Measurements from ENCODE around the gene ABL1. TPM values are rescaled to one million over a fixed set of nuclear protein-coding genes. Genes with fewer than 3 reads are reported as not detected.
"Not testable (repeated sequence)": the region's sequence is repeated elsewhere in the genome, so short reads cannot be mapped to it uniquely, and the experiment has no call there.

Gene ABL1
- polyA plus RNA-seq, 3 donors: 73.8 to 75.8 (median 73.9) TPM

GRCh38 chr9:130900701-130901497 lies 65.8 kb downstream of the ABL1 start:
- DNase-seq (ENCODE audit: low read depth in 3 of 3, low spot score in 2 of 3): no peak

- no peak for DNase-seq (ENCODE audit: low read depth in 3 of 3, low spot score in 2 of 3)
Measured at GRCh38 chr9:130901498-130902203, 66.6 kb downstream of the ABL1 start.

- no peak for DNase-seq (ENCODE audit: low read depth in 3 of 3, low spot score in 2 of 3)
Measured at GRCh38 chr9:130902204-130903185, 67.4 kb downstream of the ABL1 start.

GRCh38 chr9:130903194-130904069 lies 68.4 kb downstream of the ABL1 start:
- DNase-seq (ENCODE audit: low read depth in 3 of 3, low spot score in 2 of 3): no peak

GRCh38 chr9:130904070-130905044 lies 69.3 kb downstream of the ABL1 start:
- no peak for DNase-seq (ENCODE audit: low read depth in 3 of 3, low spot score in 2 of 3)

- DNase-seq (ENCODE audit: low read depth in 3 of 3, low spot score in 2 of 3): no peak
Measured at GRCh38 chr9:130905125-130905901, 70.3 kb downstream of the ABL1 start.

- no peak for DNase-seq (ENCODE audit: low read depth in 3 of 3, low spot score in 2 of 3)
Measured at GRCh38 chr9:130905902-130906734, 71.1 kb downstream of the ABL1 start.

GRCh38 chr9:130906735-130907416 lies 71.8 kb downstream of the ABL1 start:
- DNase-seq (ENCODE audit: low read depth in 3 of 3, low spot score in 2 of 3): no peak

- DNase-seq (ENCODE audit: low read depth in 3 of 3, low spot score in 2 of 3): no peak
Measured at GRCh38 chr9:130908146-130908877, 73.3 kb downstream of the ABL1 start.

- no peak for DNase-seq (ENCODE audit: low read depth in 3 of 3, low spot score in 2 of 3)
Measured at GRCh38 chr9:130908878-130909355, 73.9 kb downstream of the ABL1 start.

- DNase-seq (ENCODE audit: low read depth in 3 of 3, low spot score in 2 of 3): not testable (repeated sequence)
Measured at GRCh38 chr9:130910041-130910440, 75.0 kb downstream of the ABL1 start.

GRCh38 chr9:130910670-130911069 lies 75.6 kb downstream of the ABL1 start:
- DNase-seq (ENCODE audit: low read depth in 3 of 3, low spot score in 2 of 3): not testable (repeated sequence)

- DNase-seq (ENCODE audit: low read depth in 3 of 3, low spot score in 2 of 3): no peak
Measured at GRCh38 chr9:130911254-130912049, 76.4 kb downstream of the ABL1 start.

- DNase-seq (ENCODE audit: low read depth in 3 of 3, low spot score in 2 of 3): peak in 1 of 3 donors; percentile 67
Measured at GRCh38 chr9:130912932-130913598, 78.0 kb downstream of the ABL1 start.
